Mucosa of descending colon (tissue), 3 donors: ENCODE results near the gene C2CD4A. TPM values are rescaled to one million over a fixed set of nuclear protein-coding genes. Genes with fewer than 3 reads are reported as not detected.

Source experiments
- ATAC-seq: fragments of 200-7000 bp; cut with Tn5 transposase; one replicate; pipeline ENCODE4 v1.9.1; 2020; ENCODE audit warnings: mild to moderate bottlenecking, moderate library complexity
- DNase-seq, 3 donors: peaks; one replicate each; pipeline ENCODE4 v3.0.0-alpha.2; 2020
- H3K36me3 ChIP-seq: fragments of 200-600 bp; one replicate; pipeline ENCODE4 v1.8.0; 2021; ENCODE audit warnings: low read depth, mild to moderate bottlenecking
- H3K4me1 ChIP-seq: fragments of 200-600 bp; one replicate; pipeline ENCODE4 v1.8.0; 2021; ENCODE audit warnings: low read depth, mild to moderate bottlenecking
- H3K4me3 ChIP-seq: fragments of 200-600 bp; one replicate; pipeline ENCODE4 v1.8.0; 2021; ENCODE audit warnings: mild to moderate bottlenecking
- H3K9me3 ChIP-seq: fragments of 200-600 bp; one replicate; pipeline ENCODE4 v1.8.0; 2021; ENCODE audit warnings: mild to moderate bottlenecking
- CTCF ChIP-seq: fragments of 200-600 bp; IDR thresholded peaks from one replicate; pipeline ENCODE4 v1.8.0; 2022; ENCODE audit warnings: antibody characterized with exemption, mild to moderate bottlenecking
- intact Hi-C, 2 donors: fragments of 100-400 bp; cut with DNase I in 1 of 2; cut with micrococcal nuclease in 1 of 2; formaldehyde crosslinking; loops; one replicate each; pipeline versions ENCODE4 v1.11.0 to v1.11.1; 2022; cut with DNase I, micrococcal nuclease
- total RNA-seq, 3 donors: library from RNA; stranded (reverse); fragmentation: NEBNext Ultra II Directional in 2 of 3; extraction: Animal tissue kit (Norgen Biotek cat#: 25700) in 2 of 3; gene quantifications; one replicate each; pipeline versions ENCODE4 v1.2.1 to v1.2.4, GENCODE V29; 2021 to 2023
- donor health status: DM: no; HTN: no; CAD: no; lungs with moderate emphysema.
- donor health status: DM: no; HTN: no; CAD: no.
- donor health status: DM: no; HTN: yes; CAD: no.

Gene C2CD4A
- total RNA-seq, 3 donors from 2014 or later: 0.28 to 1.9 (median 0.29) TPM

GRCh38 chr15:62094388-62094787 lies 27.6 kb downstream of the C2CD4A start:
- Histone ChIP-seq H3K4me3 (no peak overlapping the region), H3K4me1 (peaks cover 4% of the 10 kb centered on the region), H3K9me3 (no peaks in the 10 kb centered on the region), H3K36me3 (no peaks in the 10 kb centered on the region)
- ATAC-seq (no peak), DNase-seq (no peak)
- TF ChIP-seq CTCF: no peak
- intact Hi-C loops: no loop called here

- intact Hi-C loops: no loop called here
- TF ChIP-seq CTCF: no peak
- DNase-seq (no peak), ATAC-seq (peak; percentile 80)
- no peaks in the 10 kb centered on the region for H3K36me3 ChIP-seq
- H3K9me3 ChIP-seq: no peaks in the 10 kb centered on the region
- no peak overlapping the region for H3K4me3 ChIP-seq
- H3K4me1 ChIP-seq: peaks cover 5% of the 10 kb centered on the region
These were observed 32.4 kb downstream of the C2CD4A start for GRCh38 chr15:62099094-62099601.

GRCh38 chr15:62103431-62103830 lies 36.7 kb downstream of the C2CD4A start:
- H3K36me3 ChIP-seq: no peaks in the 10 kb centered on the region
- H3K9me3 ChIP-seq: no peaks in the 10 kb centered on the region
- H3K4me1 ChIP-seq: peaks cover 7% of the 10 kb centered on the region
- intact Hi-C loops: no loop called here
- TF ChIP-seq CTCF: no peak
- H3K4me3 ChIP-seq: no peak overlapping the region
- ATAC-seq (no peak), DNase-seq (no peak)

- intact Hi-C loops: no loop called here
- H3K4me1 ChIP-seq: peaks cover 3% of the 10 kb centered on the region
- H3K36me3 ChIP-seq: no peaks in the 10 kb centered on the region
- ATAC-seq (no peak), DNase-seq (no peak)
- no peak overlapping the region for H3K4me3 ChIP-seq
- TF ChIP-seq CTCF: no peak
- H3K9me3 ChIP-seq: no peaks in the 10 kb centered on the region
These were observed 37.6 kb downstream of the C2CD4A start for GRCh38 chr15:62104401-62104800.

- no peaks in the 10 kb centered on the region for H3K36me3 ChIP-seq
- no peak overlapping the region for H3K4me3 ChIP-seq
- TF ChIP-seq CTCF: no peak
- H3K9me3 ChIP-seq: no peaks in the 10 kb centered on the region
- ATAC-seq: no peak
- intact Hi-C loops: no loop called here
- DNase-seq: no peak
- H3K4me1 ChIP-seq: peaks cover 3% of the 10 kb centered on the region
These were observed 38.1 kb downstream of the C2CD4A start for GRCh38 chr15:62104846-62105245.

GRCh38 chr15:62105266-62105665 lies 38.5 kb downstream of the C2CD4A start:
- intact Hi-C loops: no loop called here
- Histone ChIP-seq H3K4me1 (peaks cover 8% of the 10 kb centered on the region), H3K9me3 (no peaks in the 10 kb centered on the region), H3K36me3 (no peaks in the 10 kb centered on the region), H3K4me3 (no peak overlapping the region)
- ATAC-seq: no peak
- TF ChIP-seq CTCF: no peak
- no peak for DNase-seq
